Activated CD8-positive, alpha-beta memory T cell treated with anti-CD3 and anti-CD28 coated beads, Interleukin-2, amount 50 U/mL, for 48 hours (primary cell): ENCODE data around the gene ERMN.

Source experiments
- DNase-seq: peaks from one replicate; pipeline ENCODE4 v3.0.0-alpha.2; 2020

The ERMN gene

GRCh38 chr2:157329524-157329923 lies 3.9 kb upstream of the ERMN start:
- no peak for DNase-seq

- DNase-seq, result peak; percentile 96
Measured at GRCh38 chr2:157327621-157328500, 2.2 kb upstream of the ERMN start.

DNA sequence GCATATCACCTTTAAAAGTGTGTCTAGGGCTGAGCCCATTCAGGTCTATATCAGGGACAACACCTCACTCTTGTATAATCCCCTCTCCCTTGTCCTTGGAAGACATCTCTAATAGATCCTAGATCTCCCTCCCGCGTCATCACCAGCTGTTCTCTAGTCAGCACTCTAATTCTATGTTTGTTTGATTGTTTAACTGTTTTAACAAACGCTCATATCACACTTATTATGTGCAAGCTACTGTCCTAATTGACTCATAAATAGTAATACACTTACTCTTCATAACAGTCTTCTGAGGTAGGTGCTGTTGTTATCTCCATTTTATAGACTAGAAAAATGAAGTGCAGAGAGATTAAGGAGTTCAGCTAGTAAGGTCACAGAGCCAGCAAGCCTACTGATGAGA lies 1.6 kb upstream of the ERMN start:
- DNase-seq, result no peak

GRCh38 chr2:157326698-157327097 lies 1.1 kb upstream of the ERMN start:
- DNase-seq, result no peak

DNA sequence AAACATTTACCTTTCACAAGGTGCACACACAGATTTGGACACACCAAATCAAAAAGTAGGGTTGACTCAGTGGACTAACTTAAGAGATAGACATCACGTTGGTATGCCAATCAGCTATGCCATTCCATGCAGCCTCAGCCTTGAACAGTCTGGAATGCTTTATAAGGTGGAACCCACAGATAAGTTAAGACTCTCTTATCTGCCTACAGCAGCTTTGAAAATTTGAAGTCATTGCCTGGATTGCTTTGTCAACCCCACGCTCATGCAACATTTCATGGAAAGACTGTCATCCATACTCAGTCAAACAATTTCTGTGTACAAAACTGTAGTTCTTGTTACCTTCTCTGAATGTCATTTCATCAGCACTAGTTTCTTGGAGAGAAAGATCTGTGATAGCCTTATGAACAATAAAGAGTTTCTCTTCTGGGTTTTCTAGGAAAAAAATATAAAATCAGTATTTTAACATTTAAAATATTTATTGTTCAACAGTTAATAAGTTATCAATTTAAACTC lies 1.2 kb downstream of the ERMN start:
- DNase-seq, result no peak

DNA sequence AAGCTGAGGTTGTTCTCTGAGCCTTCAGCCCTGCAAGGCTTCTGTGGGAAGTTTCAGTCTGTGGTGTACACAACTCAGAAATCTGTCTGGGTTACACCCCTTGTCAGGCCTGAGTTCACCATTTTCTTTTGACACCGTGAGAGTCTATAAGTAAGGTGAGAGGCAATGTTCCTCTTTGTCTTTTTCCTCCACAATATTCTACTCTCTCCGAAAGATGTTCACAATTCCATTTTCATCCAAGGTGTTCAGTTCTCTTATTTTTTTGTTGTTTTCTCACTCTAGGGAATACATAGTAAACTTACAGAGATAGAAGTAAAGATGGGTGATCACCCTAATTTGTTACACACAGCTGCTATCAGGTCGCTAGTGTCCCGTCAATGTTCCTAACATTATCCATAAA lies 3.2 kb downstream of the ERMN start:
- no peak for DNase-seq

DNA sequence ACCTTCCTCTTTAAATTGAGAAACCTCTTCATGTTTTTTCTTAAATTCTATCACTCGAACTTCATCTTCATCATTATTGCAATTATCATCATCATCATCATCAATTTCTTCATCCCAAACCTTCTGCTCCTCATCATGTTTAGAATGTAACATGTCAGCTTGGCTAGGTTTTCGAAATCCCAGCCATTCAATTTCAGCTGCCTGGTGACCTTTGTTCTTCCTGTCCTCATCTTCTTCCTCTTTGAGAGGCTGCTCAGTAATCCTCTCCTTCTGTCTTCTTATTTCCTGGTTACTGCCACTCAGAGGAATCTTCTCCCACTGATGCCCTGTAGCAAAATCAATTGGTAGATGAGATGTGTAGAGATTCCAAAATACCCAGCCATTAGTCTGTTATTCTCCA lies 4.2 kb downstream of the ERMN start:
- DNase-seq, result no peak

DNA sequence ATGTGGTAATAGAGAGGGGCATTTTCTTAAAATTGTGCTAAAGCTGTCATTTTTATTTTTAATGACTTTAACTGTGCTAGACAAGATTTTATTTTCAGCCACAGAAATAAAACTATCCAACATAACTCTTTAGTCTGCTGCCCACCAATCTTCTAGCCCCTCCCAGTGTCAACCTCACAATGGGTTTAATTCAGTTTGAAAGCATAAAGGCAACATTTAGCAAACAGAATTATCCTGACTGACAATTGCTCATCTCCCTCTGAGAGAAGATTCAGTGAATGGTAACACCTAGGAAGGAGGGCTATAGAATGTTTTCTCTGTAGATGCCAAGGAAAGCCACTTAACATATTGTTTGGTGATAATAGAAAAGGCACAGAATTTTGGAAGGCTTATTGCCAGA lies 5.2 kb downstream of the ERMN start:
- DNase-seq, result no peak

- no peak for DNase-seq
Measured at GRCh38 chr2:157319795-157320194, 5.8 kb downstream of the ERMN start.

- DNase-seq, result no peak
Measured at GRCh38 chr2:157318884-157319283, 6.7 kb downstream of the ERMN start.

DNA sequence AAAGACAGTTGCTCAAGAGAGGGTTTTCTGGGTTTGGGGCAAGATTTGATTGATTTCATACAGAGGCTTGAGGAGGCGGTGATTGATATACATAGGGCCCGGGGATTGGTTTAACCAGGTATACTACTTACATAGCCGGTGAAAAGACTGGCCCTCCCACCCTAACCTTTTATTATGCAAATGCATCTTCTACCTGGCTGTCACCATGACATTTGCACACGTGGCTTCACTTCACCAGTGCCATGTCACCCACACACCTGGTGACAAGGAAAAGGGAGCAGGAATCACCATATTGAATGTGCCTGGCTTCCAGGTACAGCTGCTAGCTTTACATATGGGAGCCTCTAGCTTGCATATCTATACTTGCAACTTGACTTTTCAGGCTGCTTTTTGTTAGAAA lies 9.7 kb downstream of the ERMN start:
- DNase-seq, result no peak

DNA sequence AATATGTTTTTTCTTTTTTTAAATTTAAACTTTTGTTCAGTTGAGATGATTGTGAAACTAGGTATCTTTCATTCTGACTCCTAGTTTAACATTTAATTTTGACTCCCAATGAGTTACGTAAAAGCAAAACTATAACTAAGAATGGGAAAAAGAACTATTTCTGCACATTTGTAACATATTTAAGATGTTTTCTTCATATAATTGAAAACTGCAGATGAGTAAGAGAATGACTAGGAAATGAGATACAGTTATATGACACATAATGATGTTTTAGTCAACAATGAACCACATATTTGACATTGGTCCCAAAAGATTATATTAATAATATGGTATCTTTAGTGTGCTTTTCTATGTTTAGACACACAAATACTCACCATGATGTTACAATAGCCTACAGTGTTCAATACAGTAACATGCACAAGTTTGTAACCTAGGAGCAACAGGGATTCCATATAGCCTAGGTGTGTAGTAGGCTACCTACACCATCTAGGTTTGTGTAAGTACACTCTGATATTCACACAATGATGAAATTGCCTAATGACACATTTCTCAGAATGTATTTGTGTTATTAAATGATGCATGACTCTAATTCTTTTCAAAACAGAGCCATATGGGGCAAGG lies 12.6 kb downstream of the ERMN start:
- DNase-seq, result no peak

DNA sequence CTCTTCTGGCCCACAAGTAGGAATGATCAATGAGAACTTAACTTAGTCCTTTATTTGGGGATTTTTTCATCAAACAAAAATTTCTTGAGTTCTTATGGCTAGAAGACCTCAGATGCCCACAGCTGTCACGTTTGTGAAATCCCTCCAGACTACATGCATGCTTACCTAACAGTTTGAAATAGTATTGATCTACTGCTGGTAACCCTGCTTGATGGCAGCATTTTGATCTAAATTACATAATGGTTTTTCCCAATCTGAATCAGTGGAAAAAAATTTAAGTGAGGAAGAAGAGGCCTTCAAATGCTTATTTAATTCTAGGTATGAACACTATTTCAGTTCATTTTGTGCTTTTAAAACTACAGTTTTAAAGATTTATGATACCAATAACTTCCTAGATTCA lies 13.9 kb downstream of the ERMN start:
- no peak for DNase-seq

DNA sequence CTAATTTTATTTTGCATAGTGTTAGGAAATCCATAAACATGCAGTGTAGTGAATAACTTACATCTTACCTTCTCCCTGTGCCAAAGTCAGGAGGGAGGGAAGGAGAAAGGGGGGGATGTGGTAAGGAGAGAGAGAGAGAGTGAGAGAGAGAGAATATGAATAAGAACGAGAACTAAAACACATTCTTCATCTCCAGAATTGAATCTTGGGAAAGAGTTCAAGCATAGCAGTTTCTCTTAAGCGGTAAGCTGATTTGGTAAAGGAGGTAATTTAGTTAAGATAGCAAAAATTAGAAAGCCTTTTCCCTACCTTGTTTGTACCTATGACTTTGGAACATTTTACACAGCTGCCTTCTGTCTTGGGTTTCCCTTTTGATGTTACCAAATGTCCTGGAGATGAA lies 15.7 kb downstream of the ERMN start:
- DNase-seq, result no peak

DNA sequence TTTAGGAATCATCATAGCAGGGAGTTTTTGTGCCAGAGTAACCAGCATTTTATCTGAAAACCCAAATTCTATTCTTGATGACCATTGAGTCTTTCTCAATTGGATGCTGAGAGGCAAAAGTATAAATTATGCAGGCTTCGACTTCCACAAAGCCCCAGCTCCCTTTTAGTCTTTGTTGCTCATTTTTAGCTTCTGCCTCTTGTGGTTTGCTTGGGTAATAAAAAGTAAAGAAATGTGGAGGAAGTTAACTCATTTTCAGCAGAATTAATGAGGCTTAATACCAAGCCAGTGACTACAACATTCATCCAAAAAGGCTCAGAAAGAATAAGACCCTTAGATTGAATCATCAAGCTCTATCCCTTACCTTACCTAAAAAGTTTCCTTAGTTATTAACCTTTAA lies 18.6 kb downstream of the ERMN start:
- DNase-seq, result no peak

- no peak for DNase-seq
Measured at GRCh38 chr2:157305723-157306110, 19.9 kb downstream of the ERMN start.

GRCh38 chr2:157304811-157305722 lies 20.6 kb downstream of the ERMN start:
- no peak for DNase-seq

DNA sequence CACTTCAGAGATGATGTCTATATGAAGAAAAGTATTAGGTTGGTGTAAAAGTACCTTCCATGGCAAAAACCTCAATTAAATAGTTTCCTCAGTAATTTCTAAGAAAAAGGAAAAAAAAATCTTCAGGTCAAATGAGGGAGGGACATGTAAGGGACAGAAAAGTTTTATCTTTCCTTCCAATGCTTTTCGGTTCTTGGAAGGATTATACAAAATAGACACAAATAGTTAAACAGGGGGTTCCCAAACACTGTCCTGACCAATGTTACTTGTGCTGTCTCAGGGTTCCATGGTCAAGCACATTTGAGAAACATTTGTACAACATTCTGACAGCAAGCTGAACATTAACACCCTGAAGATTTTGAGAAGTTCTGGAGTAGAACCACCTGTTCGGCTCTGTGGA lies 22.0 kb downstream of the ERMN start:
- no peak for DNase-seq

DNA sequence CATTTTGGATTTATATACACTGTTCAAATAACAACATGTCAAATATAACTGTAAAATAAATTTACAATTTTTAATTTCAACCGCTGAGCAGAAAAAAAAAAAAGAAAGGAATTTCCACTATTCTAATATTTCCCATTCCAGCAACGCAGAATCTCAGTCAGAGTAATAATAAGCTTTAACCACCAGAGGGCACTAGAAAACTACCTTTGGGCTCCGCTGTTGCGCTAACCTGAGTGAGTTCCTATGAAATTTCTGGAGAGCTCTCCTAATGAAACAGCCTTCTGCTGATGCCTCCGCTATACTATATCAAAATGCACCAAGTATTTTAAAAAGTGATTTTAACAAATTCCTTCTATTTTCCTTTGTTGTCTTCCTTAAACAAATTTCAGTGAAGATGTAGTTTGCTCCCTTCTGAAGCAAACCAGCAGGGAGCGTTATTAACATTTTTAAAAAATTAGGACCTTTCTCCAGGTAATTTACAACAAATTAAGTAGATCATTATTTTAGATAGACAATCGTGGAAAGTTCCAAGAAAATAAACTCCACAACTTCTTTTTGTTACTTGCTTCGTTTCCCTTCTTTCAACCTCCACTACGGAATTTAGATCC lies 23.0 kb downstream of the ERMN start:
- DNase-seq, result no peak

DNA sequence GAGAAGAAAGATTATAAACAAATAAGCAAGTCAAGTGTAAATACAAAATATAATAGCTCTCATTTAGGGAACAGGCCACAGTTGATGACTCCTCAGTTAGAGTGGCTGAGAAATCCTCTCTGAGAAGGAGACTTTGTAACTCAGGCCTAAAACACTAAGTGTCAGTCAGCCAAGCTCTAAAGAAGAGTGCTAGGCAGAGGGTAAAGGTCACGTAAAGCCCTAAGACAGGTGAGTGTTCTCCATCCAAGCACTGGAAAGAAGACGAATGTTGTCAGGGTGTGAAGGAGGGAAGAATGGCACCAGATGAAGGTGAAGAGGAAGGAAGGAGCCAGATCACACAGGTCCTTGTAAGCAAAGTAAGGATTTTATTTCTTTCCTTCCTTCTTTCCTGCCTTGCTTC lies 24.3 kb downstream of the ERMN start:
- no peak for DNase-seq

DNA sequence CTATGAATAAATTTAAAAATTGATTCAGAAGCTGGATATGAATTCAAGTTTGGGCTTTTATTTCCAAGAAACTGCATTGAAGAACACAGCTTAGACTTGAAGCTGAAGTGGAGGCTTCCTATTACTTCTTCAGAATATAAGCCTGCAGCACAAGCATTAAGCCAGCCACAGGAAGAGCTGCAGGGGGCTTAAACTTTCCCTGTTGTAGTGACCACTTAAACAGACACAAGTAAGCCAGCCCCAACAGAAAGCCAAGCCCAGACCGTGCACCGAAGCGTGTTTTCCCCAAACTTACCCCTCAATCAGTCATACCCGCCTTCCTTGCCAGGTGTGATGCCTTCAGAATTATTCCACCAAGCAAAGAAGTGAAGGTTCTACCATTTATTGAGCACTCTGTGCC lies 28.7 kb downstream of the ERMN start:
- no peak for DNase-seq

DNA sequence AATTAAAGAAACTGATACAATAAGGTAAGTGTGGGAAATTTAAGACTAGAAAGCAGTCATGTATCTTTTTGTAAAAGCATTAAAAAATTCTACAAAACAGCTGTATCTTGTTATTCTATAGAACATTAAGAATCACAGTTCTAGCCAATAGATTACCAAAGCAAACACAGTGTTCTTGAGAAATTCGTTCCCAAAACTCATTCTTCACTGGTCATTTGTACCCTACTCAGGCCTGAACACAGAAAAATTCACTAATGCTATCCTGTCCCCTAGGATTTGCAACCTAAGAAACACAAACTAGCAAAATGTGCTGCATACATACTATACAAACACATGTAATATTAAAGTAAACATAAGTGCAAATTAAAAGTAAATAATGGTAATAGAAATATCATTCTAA lies 29.1 kb downstream of the ERMN start:
- no peak for DNase-seq

DNA sequence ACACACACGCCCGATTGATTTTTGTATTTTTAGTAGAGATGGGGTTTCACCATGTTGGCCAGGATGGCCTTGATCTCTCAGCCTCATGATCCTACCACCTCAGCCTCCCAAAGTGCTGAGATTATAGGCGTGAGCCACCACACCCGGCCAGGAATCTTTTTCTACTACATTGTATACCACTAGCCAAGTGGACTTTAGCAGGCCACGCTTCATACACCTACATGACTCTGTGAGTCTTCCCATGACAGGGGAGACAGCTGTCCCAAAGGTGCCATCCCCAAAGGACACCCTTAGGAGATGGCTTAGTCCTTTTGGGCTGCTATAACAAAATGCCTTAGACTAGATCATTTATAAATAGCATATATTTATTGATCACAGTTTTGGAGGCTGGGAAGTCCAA lies 32.8 kb downstream of the ERMN start:
- no peak for DNase-seq
